HEK293 (cell line): ENCODE data around the gene ECPAS.

Source experiments
- GFI1B ChIP-seq: fragments of 450-650 bp; formaldehyde crosslinking; IDR thresholded peaks from 2 replicates; pipeline ENCODE4 v1.5.1; 2016; ENCODE audit warnings: missing biosample characterization, missing genetic modification characterization
- IKZF3 ChIP-seq: fragments of 450-650 bp; IDR thresholded peaks from 2 replicates; pipeline ENCODE4 v1.5.0; 2018; ENCODE audit warnings: missing biosample characterization, mild to moderate bottlenecking, missing genetic modification characterization, moderate library complexity
- MYNN ChIP-seq: fragments of 450-650 bp; formaldehyde crosslinking; IDR thresholded peaks from 2 replicates; pipeline ENCODE4 v1.5.1; 2016; ENCODE audit warnings: missing biosample characterization, missing genetic modification characterization, borderline replicate concordance
- PRDM1 ChIP-seq: fragments of 450-650 bp; formaldehyde crosslinking; IDR thresholded peaks from 2 replicates; pipeline ENCODE4; 2016; ENCODE audit warnings: missing biosample characterization, missing genetic modification characterization
- PRDM6 ChIP-seq: fragments of 450-650 bp; formaldehyde crosslinking; IDR thresholded peaks from 2 replicates; pipeline ENCODE4 v1.5.1; 2017; ENCODE audit warnings: missing biosample characterization, missing genetic modification characterization
- REST ChIP-seq: fragments of 450-650 bp; formaldehyde crosslinking; IDR thresholded peaks from 2 replicates; pipeline ENCODE4 v1.5.1; 2016; ENCODE audit warnings: missing biosample characterization, missing genetic modification characterization
- SP7 ChIP-seq: fragments of 450-650 bp; formaldehyde crosslinking; IDR thresholded peaks from 2 replicates; pipeline ENCODE4 v1.5.1; 2016; ENCODE audit warnings: missing biosample characterization, missing genetic modification characterization
- ZBTB8A ChIP-seq: fragments of 450-650 bp; formaldehyde crosslinking; IDR thresholded peaks from 2 replicates; pipeline ENCODE4 v1.5.1; 2016; ENCODE audit warnings: missing biosample characterization, missing genetic modification characterization
- ZFP37 ChIP-seq: fragments of 450-650 bp; formaldehyde crosslinking; IDR thresholded peaks from 2 replicates; pipeline ENCODE4 v1.5.1; 2016; ENCODE audit warnings: missing biosample characterization, missing genetic modification characterization
- ZIC2 ChIP-seq: fragments of 450-650 bp; formaldehyde crosslinking; IDR thresholded peaks from 2 replicates; pipeline ENCODE4 v1.5.1; 2016; ENCODE audit warnings: missing biosample characterization, missing genetic modification characterization
- ZNF10 ChIP-seq: fragments of 450-650 bp; formaldehyde crosslinking; IDR thresholded peaks from 2 replicates; pipeline ENCODE4 v1.5.1; 2017; ENCODE audit warnings: missing biosample characterization, missing genetic modification characterization
- ZNF140 ChIP-seq: fragments of 450-650 bp; formaldehyde crosslinking; IDR thresholded peaks from 2 replicates; pipeline ENCODE4 v1.5.1; 2016; ENCODE audit warnings: missing biosample characterization, missing genetic modification characterization
- ZNF146 ChIP-seq: fragments of 450-650 bp; formaldehyde crosslinking; IDR thresholded peaks from 2 replicates; pipeline ENCODE4 v1.5.1; 2016; ENCODE audit warnings: missing biosample characterization, missing genetic modification characterization
- ZNF169 ChIP-seq: fragments of 450-650 bp; formaldehyde crosslinking; IDR thresholded peaks from 2 replicates; pipeline ENCODE4 v1.5.1; 2016; ENCODE audit warnings: missing biosample characterization, missing genetic modification characterization
- ZNF24 ChIP-seq: fragments of 450-650 bp; formaldehyde crosslinking; IDR thresholded peaks from 2 replicates; pipeline ENCODE4 v1.5.1; 2016; ENCODE audit warnings: missing biosample characterization, missing genetic modification characterization
- ZNF274 ChIP-seq, 2 experiments: fragments of 200-500 bp in 1 of 2; fragments of 450-650 bp in 1 of 2; sonication (Bioruptor generic) in 1 of 2; formaldehyde crosslinking in 1 of 2; IDR thresholded peaks; 2 replicates each; pipeline versions ENCODE4 v1.5.1 to v1.6.1; 2014 to 2016; ENCODE audit warnings: borderline replicate concordance in 1 of 2, inconsistent platforms in 1 of 2, low read length in 1 of 2, missing biosample characterization in 1 of 2, missing genetic modification characterization in 1 of 2
- ZNF302 ChIP-seq: fragments of 450-650 bp; formaldehyde crosslinking; IDR thresholded peaks from 2 replicates; pipeline ENCODE4 v1.5.1; 2016; ENCODE audit warnings: missing biosample characterization, missing genetic modification characterization, low read depth
- ZNF362 ChIP-seq: fragments of 450-650 bp; formaldehyde crosslinking; IDR thresholded peaks from 2 replicates; pipeline ENCODE4 v1.5.1; 2016; ENCODE audit warnings: missing biosample characterization, missing genetic modification characterization
- ZNF391 ChIP-seq: fragments of 450-650 bp; formaldehyde crosslinking; IDR thresholded peaks from 2 replicates; pipeline ENCODE4 v1.5.1; 2016; ENCODE audit warnings: low read depth, missing biosample characterization, missing genetic modification characterization, borderline replicate concordance
- ZNF394 ChIP-seq: fragments of 450-650 bp; formaldehyde crosslinking; IDR thresholded peaks from 2 replicates; pipeline ENCODE4 v1.5.1; 2016; ENCODE audit warnings: missing biosample characterization, missing genetic modification characterization, mild to moderate bottlenecking, moderate library complexity, borderline replicate concordance
- ZNF473 ChIP-seq: fragments of 450-650 bp; formaldehyde crosslinking; IDR thresholded peaks from 2 replicates; pipeline ENCODE4 v1.5.1; 2017; ENCODE audit warnings: missing biosample characterization, missing genetic modification characterization
- ZNF514 ChIP-seq: fragments of 450-650 bp; formaldehyde crosslinking; IDR thresholded peaks from 2 replicates; pipeline ENCODE4 v1.5.1; 2016; ENCODE audit warnings: missing biosample characterization, missing genetic modification characterization
- ZNF521 ChIP-seq: fragments of 450-650 bp; formaldehyde crosslinking; IDR thresholded peaks from 2 replicates; pipeline ENCODE4 v1.5.1; 2017; ENCODE audit warnings: missing biosample characterization, mild to moderate bottlenecking, missing genetic modification characterization
- ZNF530 ChIP-seq: fragments of 450-650 bp; formaldehyde crosslinking; IDR thresholded peaks from 2 replicates; pipeline ENCODE4 v1.5.1; 2016; ENCODE audit warnings: low read depth, missing biosample characterization, missing genetic modification characterization
- ZNF560 ChIP-seq: fragments of 450-650 bp; formaldehyde crosslinking; IDR thresholded peaks from 2 replicates; pipeline ENCODE4 v1.5.1; 2017; ENCODE audit warnings: missing biosample characterization, missing genetic modification characterization, borderline replicate concordance
- ZNF561 ChIP-seq: fragments of 450-650 bp; IDR thresholded peaks from 2 replicates; pipeline ENCODE4 v1.5.1; 2018; ENCODE audit warnings: missing biosample characterization, missing genetic modification characterization, borderline replicate concordance
- ZNF624 ChIP-seq: fragments of 450-650 bp; formaldehyde crosslinking; IDR thresholded peaks from 2 replicates; pipeline ENCODE4 v1.5.1; 2017; ENCODE audit warnings: missing biosample characterization, missing genetic modification characterization
- ZNF670 ChIP-seq: fragments of 450-650 bp; formaldehyde crosslinking; IDR thresholded peaks from 2 replicates; pipeline ENCODE4 v1.5.1; 2016; ENCODE audit warnings: missing biosample characterization, missing genetic modification characterization, low read depth
- ZNF792 ChIP-seq: fragments of 450-650 bp; formaldehyde crosslinking; IDR thresholded peaks from 2 replicates; pipeline ENCODE4 v1.5.1; 2016; ENCODE audit warnings: missing biosample characterization, missing genetic modification characterization
- TF ChIP-seq, protein P1 (sequence below): IDR thresholded peaks from 2 replicates; pipeline ENCODE4 v1.6.1; 2011; ENCODE audit warnings: mild to moderate bottlenecking, low read depth, low read length, borderline replicate concordance
- TF ChIP-seq, protein P2 (sequence below): fragments of 450-650 bp; IDR thresholded peaks from 2 replicates; pipeline ENCODE4 v1.5.1; 2018; ENCODE audit warnings: missing biosample characterization, mild to moderate bottlenecking, missing genetic modification characterization

The ECPAS gene

GRCh38 chr9:111481885-111482636 is 2.1 kb downstream of the ECPAS start (continued):
- no peak for TF ChIP-seq REST (tag by site-specific recombination)
- TF ChIP-seq ZNF146 = no peak
- peak; percentile 88 for TF ChIP-seq PRDM6 (tag by site-specific recombination)
- peak; percentile 50; the same call in 1 of the 2 replicates for TF ChIP-seq GFI1B (tag by site-specific recombination)
- TF ChIP-seq PRDM1 (tag by site-specific recombination) = no peak
- no peak for TF ChIP-seq ZNF391 (tag by site-specific recombination)
- TF ChIP-seq ZNF561 (tag by site-specific recombination) = 0 out of 2 replicates have a peak, but pooled peaks have one; percentile 32
- TF ChIP-seq SP7 (tag by site-specific recombination) = peak; percentile 55
- TF ChIP-seq ZNF514 (tag by site-specific recombination) = no peak
- no peak for TF ChIP-seq ZFP37 (tag by site-specific recombination)
- no peak for TF ChIP-seq ZNF670
- 0 out of 2 replicates have a peak, but pooled peaks have one; percentile 63 for TF ChIP-seq ZNF792 (tag by site-specific recombination)
- TF ChIP-seq ZNF362 (tag by site-specific recombination) = no peak
- no peak for TF ChIP-seq ZNF394 (tag by site-specific recombination)
- TF ChIP-seq ZIC2 (tag by site-specific recombination) = no peak
- TF ChIP-seq, protein P1, sequence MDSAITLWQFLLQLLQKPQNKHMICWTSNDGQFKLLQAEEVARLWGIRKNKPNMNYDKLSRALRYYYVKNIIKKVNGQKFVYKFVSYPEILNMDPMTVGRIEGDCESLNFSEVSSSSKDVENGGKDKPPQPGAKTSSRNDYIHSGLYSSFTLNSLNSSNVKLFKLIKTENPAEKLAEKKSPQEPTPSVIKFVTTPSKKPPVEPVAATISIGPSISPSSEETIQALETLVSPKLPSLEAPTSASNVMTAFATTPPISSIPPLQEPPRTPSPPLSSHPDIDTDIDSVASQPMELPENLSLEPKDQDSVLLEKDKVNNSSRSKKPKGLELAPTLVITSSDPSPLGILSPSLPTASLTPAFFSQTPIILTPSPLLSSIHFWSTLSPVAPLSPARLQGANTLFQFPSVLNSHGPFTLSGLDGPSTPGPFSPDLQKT = no peak
- TF ChIP-seq ZNF24 (tag by site-specific recombination) = 0 out of 2 replicates have a peak, but pooled peaks have one; percentile 20
- TF ChIP-seq MYNN (tag by site-specific recombination) = no peak
- peak; percentile 60 for TF ChIP-seq IKZF3
- TF ChIP-seq ZNF10 (tag by site-specific recombination) = 0 out of 2 replicates have a peak, but pooled peaks have one; percentile 43
- TF ChIP-seq ZNF169 (tag by site-specific recombination) = no peak
- TF ChIP-seq ZNF521 = no peak
- TF ChIP-seq ZNF140 (tag by site-specific recombination) = no peak
- no peak for TF ChIP-seq ZNF473 (tag by site-specific recombination)
- no peak for TF ChIP-seq ZNF624
- TF ChIP-seq ZNF274 (IDR thresholded peaks at IDR 0.05; ENCODE audit: low read length) = no peak
- TF ChIP-seq ZNF274 (tag by site-specific recombination; IDR thresholded peaks at IDR 0.05; ENCODE audit: borderline replicate concordance) = no peak
- TF ChIP-seq ZNF560 (tag by site-specific recombination) = no peak
- TF ChIP-seq, protein P2, sequence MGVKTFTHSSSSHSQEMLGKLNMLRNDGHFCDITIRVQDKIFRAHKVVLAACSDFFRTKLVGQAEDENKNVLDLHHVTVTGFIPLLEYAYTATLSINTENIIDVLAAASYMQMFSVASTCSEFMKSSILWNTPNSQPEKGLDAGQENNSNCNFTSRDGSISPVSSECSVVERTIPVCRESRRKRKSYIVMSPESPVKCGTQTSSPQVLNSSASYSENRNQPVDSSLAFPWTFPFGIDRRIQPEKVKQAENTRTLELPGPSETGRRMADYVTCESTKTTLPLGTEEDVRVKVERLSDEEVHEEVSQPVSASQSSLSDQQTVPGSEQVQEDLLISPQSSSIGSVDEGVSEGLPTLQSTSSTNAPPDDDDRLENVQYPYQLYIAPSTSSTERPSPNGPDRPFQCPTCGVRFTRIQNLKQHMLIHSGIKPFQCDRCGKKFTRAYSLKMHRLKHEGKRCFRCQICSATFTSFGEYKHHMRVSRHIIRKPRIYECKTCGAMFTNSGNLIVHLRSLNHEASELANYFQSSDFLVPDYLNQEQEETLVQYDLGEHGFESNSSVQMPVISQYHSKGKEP (tag by site-specific recombination) = no peak
- TF ChIP-seq ZNF530 (tag by site-specific recombination) = no peak
- no peak for TF ChIP-seq ZNF302 (tag by site-specific recombination)
- no peak; the same call in 1 of the 2 replicates for TF ChIP-seq ZBTB8A
